Hepatocyte (in vitro differentiated cells): ENCODE measurements around the gene PACRG. TPM values are rescaled to one million over a fixed set of nuclear protein-coding genes. Genes with fewer than 3 reads are reported as not detected.

Experiments used
- DNase-seq: peaks from one replicate; pipeline ENCODE4 v3.0.0-alpha.2; 2016; ENCODE audit warnings: low spot score
- H2AFZ ChIP-seq: fragments of 200-600 bp; sonication (generic); 2 replicates; pipeline ENCODE4 v1.6.0; 2016; ENCODE audit warnings: antibody characterized with exemption, mild to moderate bottlenecking
- H3K27ac ChIP-seq: fragments of 200-600 bp; sonication (generic); 2 replicates; pipeline ENCODE4 v1.5.1; 2016; ENCODE audit warnings: mild to moderate bottlenecking
- H3K27me3 ChIP-seq: fragments of 200-600 bp; sonication (generic); 2 replicates; pipeline ENCODE4 v1.6.1; 2016
- H3K36me3 ChIP-seq: fragments of 200-600 bp; sonication (generic); replicated peaks from 2 replicates; pipeline ENCODE4 v1.5.1; 2016; ENCODE audit warnings: low read depth; ENCODE audit not compliant: insufficient read depth
- H3K4me1 ChIP-seq: fragments of 200-600 bp; sonication (generic); 2 replicates; pipeline ENCODE4 v1.5.1; 2016; ENCODE audit warnings: mild to moderate bottlenecking, moderate library complexity; ENCODE audit not compliant: insufficient read depth
- H3K4me2 ChIP-seq: fragments of 200-600 bp; sonication (generic); 2 replicates; pipeline ENCODE4 v1.6.0; 2016
- H3K4me3 ChIP-seq: fragments of 200-600 bp; sonication (generic); 2 replicates; pipeline ENCODE4 v1.5.1; 2016; ENCODE audit warnings: mild to moderate bottlenecking
- H3K79me2 ChIP-seq: fragments of 200-600 bp; sonication (generic); 2 replicates; pipeline ENCODE4 v1.6.0; 2017; ENCODE audit warnings: mild to moderate bottlenecking
- H3K9me2 ChIP-seq: fragments of 200-600 bp; sonication (generic); replicated peaks from 2 replicates; pipeline ENCODE4 v1.6.0; 2017; ENCODE audit warnings: mild to moderate bottlenecking; ENCODE audit not compliant: insufficient read depth
- H3K9me3 ChIP-seq: fragments of 200-600 bp; sonication (generic); 2 replicates; pipeline ENCODE4 v1.5.1; 2016; ENCODE audit warnings: low read depth, mild to moderate bottlenecking
- H4K20me1 ChIP-seq: fragments of 200-600 bp; sonication (generic); 2 replicates; pipeline ENCODE4 v1.6.0; 2016; ENCODE audit warnings: mild to moderate bottlenecking; ENCODE audit not compliant: insufficient read depth, poor library complexity, severe bottlenecking
- EZH2 ChIP-seq: fragments of 200-600 bp; sonication (generic); IDR thresholded peaks from 2 replicates; pipeline ENCODE4 v1.6.1; 2016; ENCODE audit warnings: antibody characterized with exemption, mild to moderate bottlenecking, borderline replicate concordance
- EZH2phosphoT487 ChIP-seq: fragments of 200-600 bp; sonication (generic); IDR thresholded peaks from one replicate; pipeline ENCODE4 v1.6.1; 2018; ENCODE audit warnings: antibody characterized with exemption, mild to moderate bottlenecking, low read depth, moderate library complexity; ENCODE audit not compliant: unreplicated experiment, severe bottlenecking
- WGBS: methylation state at CpG from one replicate; pipeline ENCODE4 v1.1.6; 2016; ENCODE audit warnings: low lambda C conversion rate; ENCODE audit errors: missing lambda C conversion rate; 5-methylcytosine and 5-hydroxymethylcytosine counted together
- polyA plus RNA-seq: library from polyadenylated mRNA; unstranded; fragments of >200 nt; fragmentation: Nextera tagmentation; extraction: Ambion mirVana; gene quantifications from 2 replicates; pipeline ENCODE4 v1.2.1, GENCODE V29; 2016
- total RNA-seq: library from RNA; depleted of rRNA; stranded (reverse); fragments of >200 nt; gene quantifications from 2 replicates; pipeline ENCODE4 v1.2.3, GENCODE V29; 2014
- TF ChIP-seq, protein P1 (sequence below): fragments of 200-600 bp; sonication (generic); IDR thresholded peaks from 2 replicates; pipeline ENCODE4 v1.5.1; 2016; ENCODE audit warnings: antibody characterized with exemption, mild to moderate bottlenecking; ENCODE audit not compliant: poor library complexity

PACRG gene
- total and polyA plus RNA-seq, 2 experiments from 2014 or later, result 0.91 to 2.6 TPM

DNA sequence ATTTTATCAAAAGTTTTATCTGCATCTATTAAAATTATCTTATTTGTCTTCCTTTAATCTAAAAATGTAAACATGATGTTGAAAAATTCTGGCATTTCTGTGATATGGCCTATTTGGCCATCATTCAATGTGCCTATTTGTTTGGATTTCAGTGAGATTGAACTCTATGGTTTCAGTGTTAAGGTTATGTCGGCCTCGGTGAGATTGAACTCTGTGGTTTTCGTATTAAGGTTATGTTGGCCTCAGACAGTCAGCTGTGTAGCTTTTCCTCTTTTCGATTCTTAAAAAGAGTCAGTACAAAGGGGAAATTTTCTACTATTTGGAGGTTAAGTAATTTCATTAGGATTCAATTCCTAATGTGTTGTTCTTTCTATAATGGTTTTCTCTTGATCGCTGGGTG is 320.6 kb downstream of the PACRG start:
- H3K79me2 ChIP-seq, result no peaks in the 10 kb centered on the region
- no peaks in the 10 kb centered on the region for H3K36me3 ChIP-seq
- H3K4me1 ChIP-seq, result no peaks in the 10 kb centered on the region
- H3K27ac ChIP-seq, result no peak overlapping the region
- H4K20me1 ChIP-seq, result no peaks in the 10 kb centered on the region
- no peak for DNase-seq
- no peak overlapping the region for H2AFZ ChIP-seq
- no peak for TF ChIP-seq EZH2
- TF ChIP-seq EZH2phosphoT487, result no peak
- TF ChIP-seq, protein P1, sequence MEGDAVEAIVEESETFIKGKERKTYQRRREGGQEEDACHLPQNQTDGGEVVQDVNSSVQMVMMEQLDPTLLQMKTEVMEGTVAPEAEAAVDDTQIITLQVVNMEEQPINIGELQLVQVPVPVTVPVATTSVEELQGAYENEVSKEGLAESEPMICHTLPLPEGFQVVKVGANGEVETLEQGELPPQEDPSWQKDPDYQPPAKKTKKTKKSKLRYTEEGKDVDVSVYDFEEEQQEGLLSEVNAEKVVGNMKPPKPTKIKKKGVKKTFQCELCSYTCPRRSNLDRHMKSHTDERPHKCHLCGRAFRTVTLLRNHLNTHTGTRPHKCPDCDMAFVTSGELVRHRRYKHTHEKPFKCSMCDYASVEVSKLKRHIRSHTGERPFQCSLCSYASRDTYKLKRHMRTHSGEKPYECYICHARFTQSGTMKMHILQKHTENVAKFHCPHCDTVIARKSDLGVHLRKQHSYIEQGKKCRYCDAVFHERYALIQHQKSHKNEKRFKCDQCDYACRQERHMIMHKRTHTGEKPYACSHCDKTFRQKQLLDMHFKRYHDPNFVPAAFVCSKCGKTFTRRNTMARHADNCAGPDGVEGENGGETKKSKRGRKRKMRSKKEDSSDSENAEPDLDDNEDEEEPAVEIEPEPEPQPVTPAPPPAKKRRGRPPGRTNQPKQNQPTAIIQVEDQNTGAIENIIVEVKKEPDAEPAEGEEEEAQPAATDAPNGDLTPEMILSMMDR, result no peak
- H3K27me3 ChIP-seq, result no peaks in the 10 kb centered on the region
- WGBS, result 90% methylated on average over 5 of the region's 5 CpGs
- H3K9me2 ChIP-seq, result no peaks in the 10 kb centered on the region
- no peak overlapping the region for H3K4me3 ChIP-seq
- no peaks in the 10 kb centered on the region for H3K9me3 ChIP-seq
- H3K4me2 ChIP-seq, result no peak overlapping the region

DNA sequence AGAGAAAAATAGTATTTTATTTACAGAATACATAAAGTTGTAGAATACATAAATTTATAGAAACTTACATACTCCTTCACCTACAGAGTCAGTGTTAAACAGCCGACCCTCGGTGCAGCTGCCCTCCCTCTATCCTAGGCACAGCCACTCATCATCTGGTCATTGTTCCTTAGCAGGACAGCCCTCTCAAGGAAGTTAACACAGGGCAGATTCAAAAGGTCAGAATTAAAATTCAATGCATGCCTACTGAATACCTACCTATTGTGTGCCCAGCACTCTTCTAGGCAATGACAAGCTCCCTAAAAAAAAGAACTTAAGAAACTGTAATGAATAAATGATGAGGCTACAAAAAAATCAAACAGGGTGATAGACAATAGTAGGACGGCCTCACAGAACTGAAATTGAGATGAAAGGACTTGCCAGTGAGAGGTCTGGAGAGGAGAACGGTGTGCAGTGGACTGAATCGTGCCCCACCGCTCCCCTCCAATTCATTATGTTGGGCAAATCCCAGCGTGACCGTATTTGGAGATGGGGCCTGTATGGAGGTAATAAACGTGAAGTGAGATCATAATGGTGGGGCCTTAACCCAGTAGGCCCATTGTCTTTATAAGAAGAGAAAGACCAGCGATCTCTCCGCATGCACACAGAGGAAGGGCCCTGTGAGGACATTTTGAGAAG is 326.0 kb downstream of the PACRG start:
- Histone ChIP-seq H3K4me2 (no peak overlapping the region), H2AFZ (no peak overlapping the region), H3K9me2 (no peaks in the 10 kb centered on the region), H4K20me1 (no peaks in the 10 kb centered on the region), H3K27ac (no peak overlapping the region), H3K27me3 (no peaks in the 10 kb centered on the region), H3K36me3 (no peaks in the 10 kb centered on the region), H3K4me3 (no peak overlapping the region), H3K9me3 (no peaks in the 10 kb centered on the region), H3K4me1 (no peaks in the 10 kb centered on the region), H3K79me2 (no peaks in the 10 kb centered on the region)
- 96% methylated on average over 11 of the region's 11 CpGs for WGBS
- TF ChIP-seq, protein P1, result no peak
- TF ChIP-seq EZH2, result no peak
- no peak for TF ChIP-seq EZH2phosphoT487
- no peak for DNase-seq

DNA sequence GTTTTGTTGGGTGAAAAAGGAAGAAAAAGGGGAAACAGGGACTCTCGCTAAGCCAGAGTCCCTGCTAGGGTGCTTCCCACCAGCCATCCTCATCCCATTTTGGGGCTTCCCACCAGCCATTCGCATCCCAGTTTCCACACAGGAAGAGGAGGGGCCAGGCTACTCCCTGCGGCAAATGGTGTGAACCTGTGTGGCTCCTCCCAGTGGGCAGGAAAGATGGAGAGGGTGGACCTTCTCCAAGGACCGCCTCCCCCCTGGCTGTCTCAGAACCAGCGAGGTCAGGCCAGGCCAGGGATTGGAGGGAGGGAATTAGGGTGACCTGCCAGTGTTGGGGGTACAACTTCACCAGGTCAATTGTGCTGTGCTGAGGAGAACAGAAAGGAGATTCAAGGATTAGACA is 326.9 kb downstream of the PACRG start:
- no peaks in the 10 kb centered on the region for H3K27me3 ChIP-seq
- H2AFZ ChIP-seq, result no peak overlapping the region
- 96% methylated on average over 5 of the region's 5 CpGs for WGBS
- no peaks in the 10 kb centered on the region for H3K79me2 ChIP-seq
- H3K4me3 ChIP-seq, result no peak overlapping the region
- no peak for DNase-seq
- H3K9me3 ChIP-seq, result no peaks in the 10 kb centered on the region
- no peaks in the 10 kb centered on the region for H4K20me1 ChIP-seq
- no peak overlapping the region for H3K4me2 ChIP-seq
- no peaks in the 10 kb centered on the region for H3K4me1 ChIP-seq
- no peak overlapping the region for H3K27ac ChIP-seq
- no peaks in the 10 kb centered on the region for H3K9me2 ChIP-seq
- TF ChIP-seq, protein P1, result no peak
- TF ChIP-seq EZH2, result no peak
- no peak for TF ChIP-seq EZH2phosphoT487
- no peaks in the 10 kb centered on the region for H3K36me3 ChIP-seq

DNA sequence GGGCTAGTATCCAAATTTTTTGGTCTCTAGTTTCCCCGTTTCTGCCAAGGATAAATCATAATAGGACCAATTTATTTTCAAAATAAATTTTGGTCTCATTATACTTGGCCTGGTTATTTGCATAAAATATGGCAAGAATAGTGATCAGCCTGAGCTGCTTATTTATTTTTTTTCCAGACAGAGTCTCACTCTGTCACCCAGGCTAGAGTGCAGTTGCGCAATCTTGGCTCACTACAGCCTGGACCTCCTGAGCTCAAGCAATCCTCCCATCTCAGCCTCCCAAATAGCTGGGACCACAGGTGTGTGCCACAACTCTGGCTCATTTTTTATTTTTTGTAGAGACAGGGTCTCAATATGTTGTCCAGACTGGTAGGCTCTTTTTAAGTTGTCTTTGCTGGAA is 329.5 kb downstream of the PACRG start:
- TF ChIP-seq EZH2phosphoT487, result no peak
- TF ChIP-seq, protein P1, result no peak
- TF ChIP-seq EZH2, result no peak
- no peaks in the 10 kb centered on the region for H3K4me1 ChIP-seq
- H3K4me2 ChIP-seq, result no peak overlapping the region
- DNase-seq, result no peak
- no peaks in the 10 kb centered on the region for H3K9me3 ChIP-seq
- no peaks in the 10 kb centered on the region for H3K27me3 ChIP-seq
- no peak overlapping the region for H3K4me3 ChIP-seq
- no peak overlapping the region for H3K27ac ChIP-seq
- no peaks in the 10 kb centered on the region for H3K79me2 ChIP-seq
- no peak overlapping the region for H2AFZ ChIP-seq
- no peaks in the 10 kb centered on the region for H4K20me1 ChIP-seq
- no peaks in the 10 kb centered on the region for H3K36me3 ChIP-seq
- H3K9me2 ChIP-seq, result no peaks in the 10 kb centered on the region
- WGBS, result 91% methylated on average over 2 of the region's 2 CpGs
